RPMI8226 (cell line): ENCODE results near the gene SFMBT1.

Experiments
- DNase-seq: peaks from one replicate; pipeline ENCODE4 v3.0.0-alpha.2; 2015

SFMBT1 gene

DNA sequence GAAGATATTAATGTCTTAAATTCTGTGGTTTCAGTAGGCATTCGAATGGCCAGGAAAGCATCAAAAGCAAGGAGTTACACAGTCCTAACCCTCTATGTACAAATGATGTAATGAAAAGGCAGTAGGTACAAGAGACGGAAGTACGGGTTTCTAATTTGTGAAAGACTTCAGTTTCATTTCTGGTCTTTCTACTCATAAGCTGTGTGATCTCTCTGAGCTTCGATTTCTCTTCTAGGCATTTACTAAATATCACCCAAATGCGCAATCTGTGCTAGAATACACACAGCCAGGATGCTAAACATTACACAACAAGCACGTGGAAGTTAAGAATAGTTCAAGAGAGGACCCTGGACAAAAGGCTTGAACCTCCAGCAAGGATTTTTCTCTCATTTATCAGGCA, 130.6 kb downstream of the SFMBT1 start:
- no peak for DNase-seq

DNA sequence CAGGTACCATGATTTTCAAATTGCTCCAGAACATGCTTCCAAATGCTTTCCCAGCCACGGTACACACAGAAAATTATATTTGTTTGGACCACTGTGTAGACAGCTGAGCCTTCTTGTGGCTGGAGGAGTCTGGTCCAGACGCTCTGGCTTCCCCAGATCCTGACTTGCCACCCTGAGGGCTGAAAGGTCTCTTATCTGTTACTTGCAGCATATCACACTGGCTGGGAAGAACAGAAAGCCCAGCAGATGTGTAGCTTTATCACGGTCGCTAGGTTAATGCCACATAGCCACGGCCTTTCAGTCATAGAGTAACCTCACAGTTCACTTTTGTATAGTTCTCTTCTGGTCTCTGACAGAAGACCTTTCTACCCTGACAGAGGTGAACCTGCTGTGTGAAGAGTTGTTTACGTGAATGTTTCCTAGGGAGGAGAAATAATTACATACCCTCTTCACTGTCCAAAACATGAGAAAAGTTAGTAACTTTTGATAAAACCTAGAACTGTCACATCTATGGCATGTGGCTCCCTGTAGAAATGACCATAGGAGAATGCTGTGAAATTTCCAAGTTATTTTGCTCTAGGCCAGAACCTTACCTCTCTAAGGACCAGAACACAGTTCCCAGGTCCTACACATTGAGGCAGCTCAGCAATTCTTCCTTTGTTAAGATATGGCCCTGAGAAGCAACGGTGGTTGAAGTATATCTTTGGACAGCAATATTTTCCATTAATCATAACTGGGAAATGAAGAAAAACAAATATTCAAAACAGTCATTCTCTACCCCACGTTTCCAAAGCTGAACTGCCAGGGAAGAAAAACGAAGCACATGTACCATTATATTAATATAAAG, 132.8 kb downstream of the SFMBT1 start:
- DNase-seq = no peak

DNA sequence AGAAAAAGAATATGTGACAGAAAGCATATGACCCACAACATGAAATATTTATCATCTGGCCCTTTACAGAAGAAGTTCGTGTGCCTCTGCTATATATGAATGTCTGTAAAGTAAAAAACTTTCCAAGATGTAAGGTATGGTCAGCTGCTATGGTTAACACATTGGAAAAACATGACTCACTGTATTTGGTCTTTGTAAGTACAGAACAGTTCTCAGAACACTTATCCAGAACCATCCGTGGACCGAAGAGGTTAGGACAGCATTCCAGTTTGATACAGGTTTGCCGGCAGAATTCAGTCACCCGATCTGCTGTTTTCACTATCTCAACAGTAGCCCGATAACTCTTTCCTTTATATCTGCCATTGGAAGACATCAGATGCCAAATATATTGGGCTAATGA, 135.1 kb downstream of the SFMBT1 start:
- no peak for DNase-seq

DNA sequence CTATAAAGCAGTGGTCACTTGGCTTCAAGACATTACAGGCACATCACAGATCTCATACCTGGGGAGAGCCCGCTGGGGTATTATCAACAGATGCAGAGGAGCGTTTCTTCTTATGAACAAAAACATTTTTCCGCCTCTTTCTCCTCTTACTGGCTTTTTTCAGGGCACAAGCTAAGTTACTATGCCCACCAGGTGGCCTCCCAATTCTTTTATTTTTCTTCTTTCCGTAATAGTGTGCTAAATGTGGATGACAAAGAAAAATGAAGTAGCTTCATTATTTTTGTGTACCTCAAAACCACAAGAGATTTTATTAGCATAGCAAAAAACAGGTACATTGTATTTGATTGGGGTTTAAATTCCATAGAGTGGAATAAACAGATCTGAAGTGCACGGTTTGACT, 138.4 kb downstream of the SFMBT1 start:
- no peak for DNase-seq

DNA sequence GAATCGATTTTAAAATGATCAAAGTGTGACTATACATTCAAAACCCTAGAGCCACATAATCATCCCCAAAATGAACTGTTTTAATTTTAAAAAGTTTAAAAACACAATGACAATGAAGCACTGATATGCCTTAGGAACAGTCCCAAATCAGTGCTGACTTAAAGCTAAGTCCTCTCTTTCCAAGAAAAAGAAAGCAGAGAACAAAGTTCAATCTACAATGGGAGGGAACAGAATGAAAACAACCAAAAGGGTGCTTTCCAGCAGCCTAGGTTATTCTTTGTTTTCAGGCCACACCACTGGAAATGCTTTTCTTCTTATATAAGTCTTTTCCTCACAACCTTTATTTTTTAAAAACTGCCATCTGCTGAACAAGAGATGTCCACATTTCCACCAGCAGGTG, 141.3 kb downstream of the SFMBT1 start:
- DNase-seq = no peak

DNA sequence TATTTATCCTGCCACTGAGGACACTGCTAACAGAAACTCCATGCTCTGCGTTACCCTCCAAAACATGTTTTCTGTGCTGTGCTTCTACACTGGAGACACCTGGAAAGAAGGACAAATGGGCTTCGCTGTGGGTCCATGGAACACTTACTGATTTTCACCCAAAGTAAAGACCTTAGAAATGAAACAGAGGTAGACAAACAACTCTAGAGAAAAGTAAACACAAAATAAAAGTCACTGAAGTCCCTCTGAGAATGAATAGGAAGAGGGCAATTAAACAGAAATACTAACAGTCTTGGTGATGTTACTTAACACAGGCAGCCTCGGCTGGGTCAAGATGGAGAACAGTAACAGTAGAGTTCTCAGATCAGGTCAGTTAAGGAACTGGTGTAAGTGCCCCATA, 141.9 kb downstream of the SFMBT1 start:
- no peak for DNase-seq

DNA sequence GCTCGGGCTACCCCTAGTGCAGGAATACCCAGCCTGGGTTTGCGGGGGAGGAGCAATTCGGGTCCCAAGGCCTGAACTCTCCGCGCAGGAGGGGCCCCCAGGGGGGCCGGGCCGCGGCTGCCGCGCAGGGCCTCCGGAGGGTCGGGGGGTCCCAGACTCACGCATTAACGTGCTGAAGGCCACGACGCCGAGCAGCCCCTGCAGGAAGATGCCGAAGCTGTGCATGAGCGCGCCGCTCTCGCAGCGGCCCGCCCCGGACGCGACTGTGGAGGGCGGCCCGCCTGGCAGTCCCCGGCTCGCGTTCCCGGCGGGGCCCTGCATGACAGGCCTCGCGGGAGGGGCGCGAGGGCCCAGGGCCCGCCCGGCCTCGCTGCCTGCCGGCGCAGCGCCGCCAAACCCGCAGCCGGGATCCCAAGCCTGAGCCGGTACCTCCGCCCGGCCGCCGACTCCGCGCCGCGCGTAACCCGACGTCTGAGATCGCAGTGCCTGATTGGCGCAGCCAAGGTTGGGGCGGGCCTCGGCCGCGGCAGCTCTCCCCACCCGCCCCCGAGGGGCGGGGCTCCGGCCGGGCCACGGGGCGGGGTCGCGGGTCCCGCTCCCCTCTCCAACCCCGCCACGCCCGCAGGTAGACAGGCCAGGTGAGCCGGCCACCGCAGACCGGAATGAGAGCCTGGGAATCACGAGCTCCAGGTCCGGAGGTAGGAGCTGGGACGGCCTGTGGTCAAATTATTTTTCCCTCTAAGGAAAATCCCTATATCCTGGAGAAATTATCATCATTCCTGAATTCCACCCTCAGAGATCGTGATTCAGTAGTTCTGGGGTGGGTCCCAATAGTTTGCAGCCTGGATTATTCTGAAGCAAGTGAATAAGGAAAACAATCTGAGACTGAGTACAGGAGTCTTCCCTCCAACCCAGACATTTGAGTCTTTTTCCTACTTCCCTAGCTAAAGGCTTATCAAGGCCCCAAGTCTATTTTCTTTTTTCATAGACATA, 148.4 kb downstream of the SFMBT1 start, which contains the start of gene STIMATE:
STIMATE (minus strand) TSS at position 419 of the 993 bp plus-strand sequence; CDS start at position 321, 98 bp downstream.
- DNase-seq = peak; percentile 92

DNA sequence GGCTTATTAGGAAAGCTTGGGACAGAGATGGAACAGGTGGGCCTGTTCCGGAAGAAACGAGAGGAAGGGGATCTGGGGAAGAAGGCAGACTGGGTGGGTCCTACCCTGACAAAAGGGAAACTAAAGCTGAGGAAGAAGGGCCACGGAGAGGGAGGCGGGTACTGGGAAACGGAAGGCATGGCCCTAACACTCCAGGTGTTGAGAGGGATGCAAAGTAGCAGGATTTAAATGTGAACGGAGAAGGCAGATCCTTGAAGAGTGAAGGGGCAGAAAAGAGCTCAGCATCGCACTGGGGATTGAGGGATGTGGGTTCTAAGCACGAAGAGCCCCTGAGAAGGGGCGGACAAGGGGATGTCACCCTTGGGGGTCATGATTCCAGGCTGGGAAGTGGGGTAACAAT, 149.3 kb downstream of the SFMBT1 start:
- DNase-seq = no peak

DNA sequence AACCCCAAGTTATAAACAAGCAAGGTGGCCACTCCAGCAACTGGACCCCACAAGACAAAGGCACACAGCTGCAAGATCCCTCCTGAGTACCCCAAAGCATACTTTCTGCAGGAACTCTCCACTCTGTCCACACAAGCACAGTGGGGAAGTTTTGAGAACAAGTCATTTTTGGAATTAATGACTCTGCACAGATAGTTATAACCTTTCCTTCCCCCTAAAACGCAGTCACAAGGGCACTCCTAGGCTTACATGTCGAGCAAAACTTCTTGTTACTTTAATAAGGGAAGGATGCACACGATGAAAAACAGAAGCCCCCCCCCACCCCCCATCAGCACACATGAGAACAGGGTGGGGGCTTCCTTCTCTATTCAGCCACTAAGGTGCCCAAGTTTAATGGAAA, 149.7 kb downstream of the SFMBT1 start:
- no peak for DNase-seq

DNA sequence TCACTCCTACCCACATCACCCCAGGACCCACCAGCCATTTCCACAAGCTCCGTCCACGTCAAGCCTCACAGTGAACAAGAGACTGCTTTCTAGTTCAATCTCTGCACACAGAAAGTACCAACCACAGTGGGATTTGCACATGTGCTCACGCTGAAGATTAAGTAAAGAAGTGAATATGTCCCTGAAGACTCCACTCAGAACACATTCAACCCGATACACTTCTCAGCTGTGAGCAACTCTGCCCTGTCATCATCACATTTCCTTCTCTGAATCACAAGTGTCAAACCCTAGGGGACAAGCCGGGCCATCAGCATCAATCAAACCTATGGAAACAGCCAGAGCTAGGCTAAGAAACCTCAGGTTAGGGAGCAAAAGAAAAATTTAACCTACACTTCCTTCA, 150.5 kb downstream of the SFMBT1 start:
- DNase-seq = no peak

DNA sequence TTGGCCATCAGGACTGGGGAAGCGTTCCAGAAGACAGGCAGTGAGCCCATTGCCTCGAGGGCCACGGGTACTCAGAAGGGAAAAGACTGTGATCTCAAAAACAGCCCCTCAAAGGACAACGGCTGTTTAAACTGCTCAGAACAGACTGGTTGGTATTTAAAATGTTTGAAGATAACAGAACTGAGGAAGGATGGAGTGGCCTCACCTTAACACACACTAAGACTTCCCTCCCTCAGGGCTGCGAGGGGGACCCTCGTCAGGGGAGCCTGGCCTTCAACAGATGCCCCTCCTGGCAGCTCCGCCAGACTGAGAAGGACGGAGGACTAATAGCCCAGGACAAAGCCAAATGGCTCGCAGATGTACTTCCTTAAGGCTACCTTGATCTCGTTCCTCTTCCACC, 151.1 kb downstream of the SFMBT1 start:
- DNase-seq = no peak

DNA sequence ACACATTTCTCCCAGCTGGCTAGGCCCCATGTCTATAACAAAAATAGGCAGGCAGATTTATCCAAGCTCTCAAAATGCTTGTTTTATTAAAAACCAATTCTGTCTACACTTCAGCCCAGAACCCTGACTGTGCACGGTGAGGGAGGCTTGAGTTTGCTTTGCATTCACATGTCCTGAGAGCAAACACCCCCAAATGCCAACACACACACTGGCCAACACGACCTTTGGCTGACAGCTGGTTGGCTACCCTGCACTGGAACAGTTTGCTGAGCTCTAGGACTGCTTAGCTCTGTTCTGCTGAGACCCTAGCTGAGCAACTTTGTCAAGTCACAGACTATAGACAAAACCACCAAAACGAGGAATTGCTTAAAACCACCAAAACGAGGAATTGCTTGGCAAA, 152.2 kb downstream of the SFMBT1 start:
- DNase-seq = no peak

DNA sequence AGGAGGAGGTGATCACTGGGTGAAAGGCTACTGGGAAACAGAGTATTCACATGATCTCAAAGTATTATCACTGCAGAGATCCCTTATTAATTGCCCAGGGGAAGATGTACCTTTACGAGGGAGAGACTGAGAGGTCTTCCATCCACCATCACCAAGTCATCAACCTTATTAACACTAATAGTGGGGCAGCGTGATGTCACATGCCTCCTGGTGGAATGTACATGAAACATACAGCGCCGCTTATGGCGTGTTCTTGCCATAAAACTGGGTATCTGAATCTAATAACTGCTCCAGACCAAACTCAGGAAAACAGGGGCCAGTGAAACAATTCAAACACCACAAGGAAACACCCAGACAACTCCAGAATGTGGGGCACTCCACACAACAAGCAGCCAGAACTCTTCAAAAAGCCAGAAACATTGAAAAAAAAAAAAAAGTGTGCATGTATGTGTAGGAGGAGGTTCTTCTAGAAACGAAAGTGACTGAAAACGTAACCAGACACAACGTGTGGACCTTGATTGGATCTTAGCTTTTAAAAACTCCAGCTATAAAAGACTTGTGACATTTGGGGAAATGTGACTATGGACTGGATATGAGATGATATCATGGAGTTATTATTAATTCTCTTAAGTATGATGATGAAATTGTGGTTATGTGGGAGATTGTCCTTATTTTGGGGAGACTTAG, 153.1 kb downstream of the SFMBT1 start:
- no peak for DNase-seq

DNA sequence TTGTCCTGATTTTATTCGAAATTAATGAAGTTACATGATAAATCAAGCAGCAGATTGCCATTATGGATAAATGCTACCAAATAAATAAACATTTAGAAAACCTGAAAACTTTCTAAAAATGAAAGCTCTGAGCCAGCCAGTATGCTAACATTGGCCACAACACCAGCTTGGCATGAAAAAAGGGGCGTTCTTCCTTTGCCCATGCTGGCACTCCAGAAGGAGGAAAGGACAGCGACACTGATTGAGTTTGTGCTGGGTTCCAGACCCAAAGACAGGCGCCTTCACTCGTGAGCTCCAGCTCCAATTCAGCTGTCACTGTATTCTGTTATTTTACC, 153.6 kb downstream of the SFMBT1 start:
- DNase-seq = no peak

DNA sequence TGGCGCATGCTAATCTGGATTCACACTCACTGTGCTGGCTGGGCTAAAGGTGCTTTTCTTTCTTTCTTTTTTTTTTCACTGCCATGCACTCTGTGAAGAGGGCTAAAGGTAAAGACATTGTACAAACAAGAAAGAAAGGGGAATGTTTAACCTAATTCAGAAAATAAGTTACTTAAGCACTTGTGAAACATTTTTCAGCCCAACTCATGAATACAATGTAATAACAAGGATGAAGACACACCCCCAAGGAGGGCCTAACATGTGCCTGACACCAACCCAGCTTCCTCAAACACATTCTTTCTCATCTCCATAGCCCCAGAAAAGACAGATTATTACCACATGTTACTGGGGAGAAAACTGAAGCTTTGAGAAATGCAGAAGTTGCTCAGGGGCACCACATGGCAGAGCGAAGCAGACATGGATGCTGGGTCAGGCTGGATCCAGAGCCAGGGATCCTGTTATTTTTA, 154.2 kb downstream of the SFMBT1 start:
- DNase-seq = no peak

DNA sequence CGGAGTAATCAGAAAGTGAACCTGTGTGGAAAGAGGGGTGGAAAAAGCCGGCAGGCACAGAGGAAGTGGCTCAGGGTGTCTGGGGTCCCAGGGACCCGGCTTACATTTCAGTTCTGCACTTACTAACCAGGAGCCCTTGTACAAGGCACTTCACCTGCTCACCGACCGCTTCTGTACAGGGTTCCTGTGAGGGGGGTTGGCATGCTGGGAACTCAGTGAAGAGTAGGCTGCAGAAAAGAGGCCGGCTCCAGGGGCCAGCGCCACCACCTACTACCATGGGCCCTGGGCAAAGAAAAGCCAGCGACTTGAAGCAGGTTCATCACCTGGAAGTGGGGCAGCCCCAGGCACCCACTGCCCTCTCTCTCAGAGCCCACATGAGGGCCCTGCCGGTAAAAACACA, 154.7 kb downstream of the SFMBT1 start:
- DNase-seq = no peak

DNA sequence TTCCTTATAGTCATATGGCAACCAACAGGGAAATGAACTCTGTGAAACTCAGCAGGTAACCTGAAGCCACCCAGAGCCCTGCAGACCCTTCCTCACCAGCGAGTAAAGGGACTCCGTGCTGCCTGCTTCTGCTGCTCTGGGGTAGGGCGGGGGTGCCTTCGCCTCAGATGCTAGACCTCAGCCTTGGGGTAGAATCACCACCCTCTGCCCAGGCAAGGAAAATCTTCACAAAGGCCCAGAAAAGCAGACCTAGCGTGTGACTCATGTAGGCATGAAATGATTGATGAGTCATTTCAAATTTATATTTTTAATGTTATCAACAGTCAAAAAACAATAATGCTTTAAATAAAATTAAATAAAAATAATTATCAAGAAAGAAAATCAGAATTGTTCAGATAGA, 155.1 kb downstream of the SFMBT1 start:
- no peak for DNase-seq

DNA sequence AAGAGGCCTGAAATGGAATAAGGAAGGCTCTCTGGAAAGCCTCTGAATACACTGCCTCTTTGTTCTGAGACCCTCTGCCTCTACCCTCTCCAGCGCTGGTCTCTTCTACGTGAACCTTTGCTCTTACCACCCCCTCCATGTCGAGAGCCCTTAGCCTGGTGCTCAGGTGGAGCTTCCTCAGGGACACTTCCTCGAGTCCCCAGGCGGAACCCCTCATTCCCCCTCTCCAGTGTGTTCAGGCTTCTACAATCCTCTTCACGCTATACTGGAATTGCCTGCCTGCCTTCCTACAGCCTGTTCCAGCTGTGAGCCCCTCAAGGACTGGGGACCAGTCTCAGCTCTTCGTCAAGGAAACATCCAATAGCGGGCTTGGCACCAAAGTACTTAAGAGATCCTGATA, 156.0 kb downstream of the SFMBT1 start:
- no peak for DNase-seq

DNA sequence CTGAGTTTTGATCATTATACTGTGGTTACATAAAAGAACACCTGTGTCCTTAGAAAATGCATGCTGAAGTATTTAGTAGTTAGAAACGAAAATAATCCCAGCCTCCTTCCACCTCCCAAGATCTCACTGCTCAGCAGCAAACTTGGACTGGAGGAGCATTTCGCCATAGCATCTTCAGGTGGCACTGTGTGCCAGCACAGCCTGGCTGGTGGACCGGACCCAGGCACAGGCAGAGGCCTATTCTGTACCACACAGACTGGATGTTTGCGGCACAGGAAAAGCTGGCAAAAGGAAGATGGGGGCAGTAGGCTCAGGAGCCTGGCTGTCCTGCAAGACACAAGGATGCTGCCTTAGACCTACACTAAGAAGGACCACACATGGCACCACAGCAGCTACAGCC, 158.7 kb downstream of the SFMBT1 start:
- no peak for DNase-seq

DNA sequence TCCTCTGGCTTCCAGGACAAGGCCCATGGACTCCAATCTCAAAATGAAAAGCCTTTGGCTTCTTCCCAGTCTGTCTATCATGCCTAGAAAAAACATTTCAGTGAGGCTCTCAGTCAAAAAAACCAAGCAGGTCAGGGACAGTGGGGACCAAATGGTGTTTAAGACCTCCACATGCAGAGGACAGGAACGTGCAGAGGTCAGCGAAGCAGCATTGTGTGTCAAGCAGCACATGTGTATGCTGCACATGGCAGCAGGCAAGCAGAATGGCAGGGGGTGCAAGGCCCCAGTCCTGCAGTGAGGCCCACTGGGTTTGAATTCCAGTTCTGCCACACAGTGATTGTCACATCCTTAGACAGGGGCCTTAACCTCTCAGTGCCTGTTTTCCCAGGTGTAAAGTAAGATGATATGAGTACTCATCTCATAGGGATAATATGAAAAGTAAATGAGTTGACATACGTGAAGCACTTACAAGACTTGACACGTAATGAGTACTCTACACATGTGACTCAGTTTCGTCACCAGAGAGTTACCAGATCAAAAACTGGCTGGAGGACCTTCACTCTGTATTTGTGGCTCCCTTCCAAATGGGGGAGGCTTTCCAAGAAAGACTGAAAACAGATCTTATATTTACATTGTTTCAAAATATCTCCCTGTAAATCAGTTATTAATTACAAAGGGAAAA, 159.7 kb downstream of the SFMBT1 start:
- DNase-seq = no peak

DNA sequence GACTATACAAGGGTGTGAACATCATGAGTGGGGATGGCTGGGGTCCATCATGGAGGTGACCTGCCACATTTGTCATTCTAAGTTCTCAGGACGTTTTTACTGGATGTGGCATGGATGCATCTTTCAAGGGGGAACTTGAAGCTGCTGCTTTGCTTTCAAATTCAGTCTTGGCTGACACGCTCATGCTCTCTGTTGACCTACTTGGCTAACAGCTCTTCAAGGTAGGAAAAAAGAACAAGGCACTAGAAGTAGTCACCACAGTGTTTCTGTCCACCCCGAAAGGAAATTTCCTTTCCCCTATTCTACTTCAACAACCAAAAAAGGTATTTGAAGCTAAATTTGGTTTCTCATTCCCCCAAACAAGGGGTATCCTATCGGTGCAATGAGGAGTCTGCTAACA, 163.5 kb downstream of the SFMBT1 start:
- no peak for DNase-seq

DNA sequence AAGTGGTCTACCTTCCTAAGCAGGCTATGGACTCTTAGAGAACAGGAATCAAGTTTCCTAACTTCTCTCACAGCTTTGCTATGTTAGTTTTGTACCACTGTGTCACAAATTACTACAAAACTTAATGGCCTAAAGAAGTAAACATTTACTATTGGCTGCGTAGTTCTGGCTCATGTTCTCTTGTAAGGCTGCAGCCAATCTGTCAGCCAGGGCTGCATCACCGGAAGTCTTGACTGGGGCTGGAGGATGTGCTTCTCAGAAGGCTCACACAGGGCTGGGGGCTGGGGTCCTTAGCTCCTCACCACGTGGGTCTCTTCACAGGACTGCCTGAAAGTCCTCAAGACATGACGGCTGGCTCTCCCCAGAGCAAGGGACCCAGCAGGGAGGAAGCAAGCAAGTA, 164.0 kb downstream of the SFMBT1 start:
- DNase-seq = no peak

DNA sequence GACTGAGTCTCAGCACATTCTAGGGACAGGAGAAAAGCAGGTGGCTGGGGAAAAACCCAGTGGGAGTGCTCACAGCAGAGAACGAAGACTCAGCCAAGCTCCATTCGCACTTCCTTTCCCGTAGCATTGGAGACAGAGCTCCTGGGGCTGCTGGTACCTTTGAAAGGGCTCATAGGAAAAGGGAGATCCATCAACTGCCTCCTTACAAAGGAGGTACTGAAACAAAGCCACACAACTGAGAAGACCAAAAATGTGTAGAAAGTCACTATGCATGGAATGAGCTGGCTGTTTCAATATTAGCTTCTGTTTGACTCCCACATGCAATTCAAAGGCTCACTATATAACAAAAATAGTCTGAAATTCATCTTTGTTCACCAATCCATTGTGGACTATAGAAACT, 165.4 kb downstream of the SFMBT1 start:
- DNase-seq = no peak
